Adrenal gland (tissue), 12 donors: ENCODE measurements around the gene PKP2. TPM values are rescaled to one million over a fixed set of nuclear protein-coding genes. Genes with fewer than 3 reads are reported as not detected.

ENCODE experiments used
- DNase-seq, 7 donors: peaks; one replicate each; pipeline ENCODE4 v3.0.0-alpha.2; 2019 to 2020
- H3K27ac ChIP-seq, 5 donors: fragments of 200-600 bp; sonication (generic) in 4 of 5; 1 replicate in 3 of 5; 2 replicates in 2 of 5; pipeline versions ENCODE4 v1.5.1 to v1.8.0; 2016 to 2020; ENCODE audit warnings: mild to moderate bottlenecking in 1 of 5
- H3K27me3 ChIP-seq: fragments of 200-600 bp; 2 replicates; pipeline ENCODE4 v1.8.0; 2021
- H3K36me3 ChIP-seq, 2 donors: fragments of 200-600 bp; replicated peaks in 1 of 2; 1 replicate in 1 of 2; 2 replicates in 1 of 2; pipeline versions ENCODE4 v1.5.1 to v1.8.0; 2018 to 2022
- H3K4me1 ChIP-seq, 2 donors: fragments of 200-600 bp; replicated peaks in 1 of 2; 1 replicate in 1 of 2; 2 replicates in 1 of 2; pipeline versions ENCODE4 v1.5.1 to v1.8.0; 2018 to 2021
- H3K4me3 ChIP-seq, 4 donors: fragments of 200-600 bp; sonication (generic) in 3 of 4; one replicate each; pipeline ENCODE4 v1.5.1; 2016 to 2018
- H3K9me3 ChIP-seq, 3 donors: fragments of 200-600 bp; sonication (generic) in 1 of 3; replicated peaks in 1 of 3; 1 replicate in 2 of 3; 2 replicates in 1 of 3; pipeline versions ENCODE4 v1.5.1 to v1.8.0; 2016 to 2021
- POLR2A ChIP-seq, 2 donors: fragments of 450-650 bp; IDR thresholded peaks; one replicate each; pipeline ENCODE4 v1.6.1; 2017; ENCODE audit warnings: antibody characterized with exemption in 2 of 2, mild to moderate bottlenecking in 2 of 2, moderate library complexity in 1 of 2
- WGBS, 4 donors: extraction: QIAGEN DNeasy Blood & Tissue Kit in 2 of 4; methylation state at CpG; one replicate each; pipeline versions ENCODE4 v1.1.5 to v1.1.7; 2013 to 2017; 5-methylcytosine and 5-hydroxymethylcytosine counted together
- intact Hi-C, 2 donors: fragments of 100-400 bp; cut with DNase I; formaldehyde crosslinking; loops; one replicate each; pipeline versions ENCODE4 v1.14.1 to v1.15.0; 2022 to 2023
- polyA plus RNA-seq, 3 donors: library from polyadenylated mRNA; stranded (reverse); fragments of 200-250 nt in 2 of 3; fragments of 350-450 nt in 1 of 3; fragmentation: Illumina TruSeq in 1 of 3; extraction: RNeasy Lipid Tissue Mini Kit (QIAGEN cat#74804) in 1 of 3; gene quantifications; one replicate each; pipeline ENCODE4 v1.2.3, GENCODE V29; 2013 to 2014
- total RNA-seq, 9 donors: library from RNA; depleted of rRNA in 4 of 9; stranded (reverse); fragments of >200 nt in 4 of 9; fragments of 120-200 nt in 1 of 9; fragmentation: NEBNext Ultra II Directional in 1 of 9; extraction: Animal tissue kit (Norgen Biotek cat#: 25700) in 1 of 9; gene quantifications; one replicate each; pipeline versions ENCODE4 v1.1.0 to v1.2.4, GENCODE V29; 2013 to 2023
- TF ChIP-seq, protein P1 (sequence below), 6 experiments: fragments of 450-650 bp in 4 of 6; fragments of 200-600 bp in 2 of 6; sonication (generic) in 1 of 6; IDR thresholded peaks; 1 replicate in 5 of 6; 2 replicates in 1 of 6; pipeline versions ENCODE4 v1.5.1 to v1.8.0; 2016 to 2021; ENCODE audit warnings: antibody characterized with exemption in 6 of 6, mild to moderate bottlenecking in 2 of 6, moderate library complexity in 1 of 6
- donor health status: healthy with polysubstance abuse.
- donor health status: Bipolar disorder and iron deficiency.
- donor health status: DM: yes; HTN: yes; CAD: no.
- donor health status: DM: no; HTN: no; CAD: no.
- donor health status: DM: no; HTN: no; CAD: no.
- donor health status: DM: yes; HTN: yes; CAD: no.

Gene PKP2
- total and polyA plus RNA-seq, 12 donors, result 0.36 to 3.3 (median 1.2) TPM

DNA sequence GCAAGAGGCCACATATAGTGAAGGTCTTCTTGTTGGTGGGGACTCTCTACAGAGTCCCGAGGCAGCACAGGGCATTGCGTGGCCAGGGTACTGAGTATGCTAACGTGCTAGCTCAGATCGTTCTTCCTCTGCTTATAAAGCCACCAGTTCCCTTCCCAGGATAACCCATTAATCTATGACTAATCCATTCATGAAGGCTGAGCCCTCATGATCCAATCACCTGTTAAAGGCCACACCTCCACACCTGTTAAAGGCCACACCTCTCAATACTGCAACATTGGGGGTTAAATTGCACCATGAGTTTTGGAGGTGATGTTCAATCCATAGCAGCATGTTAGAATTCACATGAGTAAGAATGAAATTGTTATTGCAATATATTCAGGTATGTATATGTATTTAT is 128.1 kb downstream of the PKP2 start:
- no peak overlapping the region for H3K27ac ChIP-seq
- no peak for TF ChIP-seq POLR2A (IDR thresholded peaks at IDR 0.05)
- TF ChIP-seq, protein P1, sequence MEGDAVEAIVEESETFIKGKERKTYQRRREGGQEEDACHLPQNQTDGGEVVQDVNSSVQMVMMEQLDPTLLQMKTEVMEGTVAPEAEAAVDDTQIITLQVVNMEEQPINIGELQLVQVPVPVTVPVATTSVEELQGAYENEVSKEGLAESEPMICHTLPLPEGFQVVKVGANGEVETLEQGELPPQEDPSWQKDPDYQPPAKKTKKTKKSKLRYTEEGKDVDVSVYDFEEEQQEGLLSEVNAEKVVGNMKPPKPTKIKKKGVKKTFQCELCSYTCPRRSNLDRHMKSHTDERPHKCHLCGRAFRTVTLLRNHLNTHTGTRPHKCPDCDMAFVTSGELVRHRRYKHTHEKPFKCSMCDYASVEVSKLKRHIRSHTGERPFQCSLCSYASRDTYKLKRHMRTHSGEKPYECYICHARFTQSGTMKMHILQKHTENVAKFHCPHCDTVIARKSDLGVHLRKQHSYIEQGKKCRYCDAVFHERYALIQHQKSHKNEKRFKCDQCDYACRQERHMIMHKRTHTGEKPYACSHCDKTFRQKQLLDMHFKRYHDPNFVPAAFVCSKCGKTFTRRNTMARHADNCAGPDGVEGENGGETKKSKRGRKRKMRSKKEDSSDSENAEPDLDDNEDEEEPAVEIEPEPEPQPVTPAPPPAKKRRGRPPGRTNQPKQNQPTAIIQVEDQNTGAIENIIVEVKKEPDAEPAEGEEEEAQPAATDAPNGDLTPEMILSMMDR (IDR thresholded peaks at IDR 0.05), result no peak
- WGBS, 4 donors, result 49 to 76% (median 60%) methylated on average over 4 of the region's 4 CpGs
- no peaks in the 10 kb centered on the region for H3K9me3 ChIP-seq
- intact Hi-C loops, result loop anchor here in 1 of 2 donors (10.0 kb wide), 1 partner anchor 146 kb away; no protein-coding TSS in a partner anchor
- H3K27me3 ChIP-seq, result no peaks in the 10 kb centered on the region
- H3K4me3 ChIP-seq, result no peak overlapping the region
- H3K36me3 ChIP-seq, result no peaks in the 10 kb centered on the region
- no peak for DNase-seq
- H3K4me1 ChIP-seq, result no peaks in the 10 kb centered on the region

DNA sequence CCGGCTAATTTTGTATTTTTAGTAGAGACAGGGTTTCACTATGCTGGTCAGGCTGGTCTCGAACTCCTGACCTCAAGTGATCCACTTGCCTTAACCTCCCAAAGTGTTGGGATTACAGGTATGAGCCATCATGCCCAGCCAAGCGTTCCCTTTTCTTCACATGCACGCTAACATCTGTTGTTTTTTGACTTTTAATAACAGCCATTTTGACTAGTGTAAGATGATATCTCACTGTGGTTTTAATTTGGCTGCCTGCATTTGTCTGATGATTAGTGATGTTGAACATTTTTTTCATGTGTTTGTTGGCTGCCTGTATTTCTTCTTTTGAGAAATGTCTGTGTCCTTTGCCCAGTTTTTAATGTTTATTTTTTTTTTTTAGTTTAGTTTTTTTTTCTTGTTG is 130.7 kb downstream of the PKP2 start:
- no peak overlapping the region for H3K4me3 ChIP-seq
- H3K36me3 ChIP-seq, result no peaks in the 10 kb centered on the region
- no peak for TF ChIP-seq POLR2A (IDR thresholded peaks at IDR 0.05)
- TF ChIP-seq, protein P1 (IDR thresholded peaks at IDR 0.05), result no peak
- no peak overlapping the region for H3K27ac ChIP-seq
- no peaks in the 10 kb centered on the region for H3K4me1 ChIP-seq
- H3K9me3 ChIP-seq, result no peaks in the 10 kb centered on the region
- intact Hi-C loops, result loop anchor here in 1 of 2 donors (10.0 kb wide), 1 partner anchor 149 kb away; no protein-coding TSS in a partner anchor
- H3K27me3 ChIP-seq, result no peaks in the 10 kb centered on the region
- DNase-seq, result no peak
- WGBS, 4 donors, result 60 to 70% (median 64%) methylated on average over 4 of the region's 4 CpGs

DNA sequence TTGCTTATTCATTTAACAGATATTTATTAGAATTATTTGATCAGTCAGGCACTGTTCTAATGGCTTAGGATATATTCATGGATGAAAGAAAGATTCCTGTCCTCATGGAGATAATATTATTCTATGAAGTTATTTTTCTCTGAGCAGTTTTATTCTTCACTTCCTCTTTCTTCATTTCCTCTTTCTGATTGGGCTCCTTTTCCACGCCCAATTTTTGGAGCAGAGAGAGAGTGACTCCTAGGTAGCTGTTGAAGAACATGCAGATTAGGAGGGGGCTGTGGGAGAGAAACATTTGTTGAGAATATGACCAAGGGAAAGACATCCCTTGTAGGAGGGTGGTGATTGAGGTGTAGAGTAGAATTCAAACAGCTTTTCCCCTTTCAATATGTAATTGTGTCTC is 134.9 kb downstream of the PKP2 start:
- no peaks in the 10 kb centered on the region for H3K27me3 ChIP-seq
- no peak overlapping the region for H3K27ac ChIP-seq
- DNase-seq, result no peak
- H3K4me3 ChIP-seq, result no peak overlapping the region
- no peaks in the 10 kb centered on the region for H3K4me1 ChIP-seq
- H3K36me3 ChIP-seq, result no peaks in the 10 kb centered on the region
- intact Hi-C loops, result loop anchor here in 1 of 2 donors (10.0 kb wide), 1 partner anchor 153 kb away; no protein-coding TSS in a partner anchor
- 42 to 63% (median 47%) methylated on average over 1 of the region's 1 CpG for WGBS, 4 donors
- no peak for TF ChIP-seq POLR2A (IDR thresholded peaks at IDR 0.05)
- TF ChIP-seq, protein P1 (IDR thresholded peaks at IDR 0.05), result no peak
- no peaks in the 10 kb centered on the region for H3K9me3 ChIP-seq

DNA sequence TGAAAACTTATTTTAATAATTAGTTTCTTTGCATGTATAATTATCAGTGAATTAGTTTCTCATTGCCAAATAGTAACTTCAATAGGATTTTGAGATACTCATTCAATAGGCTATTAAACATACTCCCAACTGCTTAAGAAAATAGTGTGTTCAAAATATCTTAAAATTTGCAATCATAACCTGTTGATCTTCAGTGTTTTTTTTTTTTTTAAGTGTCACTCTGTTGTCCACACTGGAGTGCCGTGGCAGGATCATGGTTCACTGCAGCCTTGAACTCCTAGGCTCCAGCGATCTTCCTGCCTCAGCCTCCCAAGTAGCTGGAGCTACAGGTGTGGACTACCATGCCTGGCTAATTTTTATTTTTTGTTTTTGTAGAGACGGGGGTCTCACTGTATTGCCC is 139.4 kb downstream of the PKP2 start:
- Histone ChIP-seq H3K27me3 (no peaks in the 10 kb centered on the region), H3K9me3 (no peaks in the 10 kb centered on the region), H3K4me1 (peaks cover 8 to 17% of the 10 kb centered on the region in 2 donors), H3K27ac (no peak overlapping the region), H3K36me3 (peaks cover 0 to 2% of the 10 kb centered on the region in 2 donors), H3K4me3 (no peak overlapping the region)
- intact Hi-C loops, result loop anchor here in 1 of 2 donors (5.0 kb wide), 1 partner anchor 1265 kb away; the partner anchor contains the start of gene ALG10
- no peak for DNase-seq
- 61 to 71% (median 65%) methylated on average over 3 of the region's 3 CpGs for WGBS, 4 donors
- TF ChIP-seq, protein P1 (IDR thresholded peaks at IDR 0.05), result no peak
- TF ChIP-seq POLR2A (IDR thresholded peaks at IDR 0.05), result no peak
